ENCODE data around the gene FAM110D.

Gene FAM110D

GRCh38 chr1:26189331-26189730, 30.5 kb downstream of the FAM110D start:
- no peak for DNase-seq (ENCODE audit: low spot score)

GRCh38 chr1:26189751-26190275, 30.9 kb downstream of the FAM110D start:
- DNase-seq (ENCODE audit: low spot score) = no peak

GRCh38 chr1:26190373-26190987, 31.6 kb downstream of the FAM110D start, which contains the start of gene CATSPER4:
Gene CATSPER4, plus strand, starts transcription at chr1:26190602. Its CDS starts 26 bp downstream, at chr1:26190628.
- DNase-seq (ENCODE audit: low spot score) = no peak

GRCh38 chr1:26191739-26192138, 32.9 kb downstream of the FAM110D start:
- DNase-seq (ENCODE audit: low spot score) = no peak

GRCh38 chr1:26195805-26196204, 36.9 kb downstream of the FAM110D start:
- no peak for DNase-seq (ENCODE audit: low spot score)

- DNase-seq (ENCODE audit: low spot score) = no peak
These were observed 38.4 kb downstream of the FAM110D start for GRCh38 chr1:26197301-26197700.

GRCh38 chr1:26197813-26198212, 38.9 kb downstream of the FAM110D start:
- no peak for DNase-seq (ENCODE audit: low spot score)

- no peak for DNase-seq (ENCODE audit: low spot score)
These were observed 41.5 kb downstream of the FAM110D start for GRCh38 chr1:26200413-26200812.

GRCh38 chr1:26203642-26204318, 44.9 kb downstream of the FAM110D start:
- DNase-seq (ENCODE audit: low spot score) = peak; percentile 24

GRCh38 chr1:26210147-26210870, 51.4 kb downstream of the FAM110D start:
- DNase-seq (ENCODE audit: low spot score) = no peak

GRCh38 chr1:26212726-26213125, 53.8 kb downstream of the FAM110D start:
- no peak for DNase-seq (ENCODE audit: low spot score)

- DNase-seq (ENCODE audit: low spot score) = no peak
These were observed 54.5 kb downstream of the FAM110D start for GRCh38 chr1:26213335-26213905.

Data from NAMALWA (cell line).